GM21447 (cell line): Measurements from ENCODE around the gene FBL.
"Not testable (repeated sequence)": the region's sequence is repeated elsewhere in the genome, so short reads cannot be mapped to it uniquely, and the experiment has no call there.

Experiments used
- ATAC-seq: cut with Tn5 transposase; IDR thresholded peaks from one replicate; pipeline ENCODE4 v1.9.1; 2021; ENCODE audit not compliant: unreplicated experiment

Gene FBL

GRCh38 chr19:39845933-39846677 lies at the start of gene FBL:
FBL (minus strand) TSS chr19:39846379; CDS start chr19:39846300, 79 bp downstream.
- ATAC-seq = peak; percentile 72

- not testable (repeated sequence) for ATAC-seq
Observed at GRCh38 chr19:39895096-39895495, 48.9 kb upstream of the FBL start.

GRCh38 chr19:39894236-39894606 lies 48.0 kb upstream of the FBL start:
- ATAC-seq = not testable (repeated sequence)

GRCh38 chr19:39893366-39894235 lies 47.4 kb upstream of the FBL start:
- not testable (repeated sequence) for ATAC-seq

- not testable (repeated sequence) for ATAC-seq
Observed at GRCh38 chr19:39892506-39892902, 46.3 kb upstream of the FBL start.

- ATAC-seq = not testable (repeated sequence)
Observed at GRCh38 chr19:39891660-39892505, 45.7 kb upstream of the FBL start.

- ATAC-seq = no peak
Observed at GRCh38 chr19:39890755-39891551, 44.8 kb upstream of the FBL start.

- not testable (repeated sequence) for ATAC-seq
Observed at GRCh38 chr19:39889872-39890754, 43.9 kb upstream of the FBL start.

- not testable (repeated sequence) for ATAC-seq
Observed at GRCh38 chr19:39887456-39887951, 41.3 kb upstream of the FBL start.

- not testable (repeated sequence) for ATAC-seq
Observed at GRCh38 chr19:39885821-39886554, 39.8 kb upstream of the FBL start.

- not testable (repeated sequence) for ATAC-seq
Observed at GRCh38 chr19:39884721-39885120, 38.5 kb upstream of the FBL start.

GRCh38 chr19:39882645-39883044 lies 36.5 kb upstream of the FBL start:
- not testable (repeated sequence) for ATAC-seq

- not testable (repeated sequence) for ATAC-seq
Observed at GRCh38 chr19:39881495-39882110, 35.4 kb upstream of the FBL start.

- not testable (repeated sequence) for ATAC-seq
Observed at GRCh38 chr19:39880241-39880640, 34.1 kb upstream of the FBL start.

- ATAC-seq = not testable (repeated sequence)
Observed at GRCh38 chr19:39879796-39880195, 33.6 kb upstream of the FBL start.

GRCh38 chr19:39878866-39879265 lies 32.7 kb upstream of the FBL start:
- ATAC-seq = not testable (repeated sequence)

- ATAC-seq = no peak
Observed at GRCh38 chr19:39878398-39878797, 32.2 kb upstream of the FBL start.

GRCh38 chr19:39877982-39878381 lies 31.8 kb upstream of the FBL start:
- not testable (repeated sequence) for ATAC-seq
